Spleen (tissue), 11 donors: ENCODE results near the gene THAP8. TPM values are rescaled to one million over a fixed set of nuclear protein-coding genes. Genes with fewer than 3 reads are reported as not detected.

Experiments
- DNase-seq: peaks from one replicate; pipeline ENCODE4 v3.0.0-alpha.2; 2020
- H3K27ac ChIP-seq, 8 donors: fragments of 200-600 bp; sonication (generic) in 7 of 8; 1 replicate in 4 of 8; 2 replicates in 4 of 8; pipeline versions ENCODE4 v1.5.0 to v1.8.0; 2016 to 2021; ENCODE audit warnings: inconsistent platforms in 4 of 8, mild to moderate bottlenecking in 4 of 8, moderate library complexity in 1 of 8
- H3K27me3 ChIP-seq, 7 donors: fragments of 200-600 bp; sonication (generic) in 6 of 7; replicated peaks in 1 of 7; 1 replicate in 4 of 7; 2 replicates in 3 of 7; pipeline versions ENCODE4 v1.5.0 to v1.8.0; 2016 to 2021; ENCODE audit warnings: inconsistent platforms in 3 of 7, mild to moderate bottlenecking in 1 of 7
- H3K36me3 ChIP-seq, 6 donors: fragments of 200-600 bp; sonication (generic) in 5 of 6; 1 replicate in 4 of 6; 2 replicates in 2 of 6; pipeline versions ENCODE4 v1.5.0 to v1.8.0; 2016 to 2021; ENCODE audit warnings: inconsistent platforms in 2 of 6
- H3K4me1 ChIP-seq, 6 donors: fragments of 200-600 bp; sonication (generic) in 5 of 6; 1 replicate in 3 of 6; 2 replicates in 3 of 6; pipeline versions ENCODE4 v1.5.0 to v1.8.0; 2016 to 2021; ENCODE audit warnings: inconsistent platforms in 3 of 6
- H3K4me3 ChIP-seq, 8 donors: fragments of 200-600 bp; sonication (generic) in 7 of 8; 1 replicate in 4 of 8; 2 replicates in 4 of 8; pipeline versions ENCODE4 v1.5.0 to v1.8.0; 2016 to 2021; ENCODE audit warnings: inconsistent platforms in 4 of 8, mild to moderate bottlenecking in 4 of 8, moderate library complexity in 2 of 8
- H3K9me3 ChIP-seq, 8 donors: fragments of 200-600 bp; sonication (generic) in 7 of 8; 1 replicate in 4 of 8; 2 replicates in 4 of 8; pipeline versions ENCODE4 v1.5.0 to v1.8.0; 2016 to 2021; ENCODE audit warnings: inconsistent platforms in 4 of 8
- CTCF ChIP-seq, 11 experiments: fragments of 200-600 bp in 7 of 11; fragments of 450-650 bp in 4 of 11; sonication (generic) in 4 of 11; IDR thresholded peaks in 8 of 11; conservative IDR thresholded peaks in 3 of 11; 1 replicate in 7 of 11; 2 replicates in 4 of 11; pipeline versions ENCODE4 v1.4.0 to v1.8.0; 2016 to 2021; ENCODE audit warnings: antibody characterized with exemption in 11 of 11, inconsistent platforms in 4 of 11, mild to moderate bottlenecking in 1 of 11
- POLR2A ChIP-seq, 3 donors: fragments of 450-650 bp; IDR thresholded peaks; one replicate each; pipeline ENCODE4 v1.5.1; 2017; ENCODE audit warnings: antibody characterized with exemption in 3 of 3, mild to moderate bottlenecking in 1 of 3
- POLR2AphosphoS5 ChIP-seq, 3 donors: sonication (generic); formaldehyde crosslinking; IDR thresholded peaks; one replicate each; pipeline ENCODE4 v1.5.1; 2017; ENCODE audit warnings: antibody characterized with exemption in 3 of 3
- WGBS, 5 donors: extraction: QIAGEN DNeasy Blood & Tissue Kit in 3 of 5; methylation state at CpG; one replicate each; pipeline versions ENCODE4 v1.1.5 to v1.1.7; 2013 to 2018; 5-methylcytosine and 5-hydroxymethylcytosine counted together
- intact Hi-C: fragments of 100-400 bp; cut with DNase I; formaldehyde crosslinking; loops from one replicate; pipeline ENCODE4 v1.15.0; 2023; ENCODE audit warnings: low total_unique reads
- polyA plus RNA-seq, 3 donors: library from polyadenylated mRNA; stranded (reverse); fragments of 200-250 nt; gene quantifications; one replicate each; pipeline ENCODE4 v1.2.1, GENCODE V29; 2013
- total RNA-seq, 7 donors: library from RNA; depleted of rRNA in 3 of 7; stranded (reverse); fragments of >200 nt in 3 of 7; fragmentation: NEBNext Ultra II Directional in 4 of 7; extraction: Animal tissue kit (Norgen Biotek cat#: 25700) in 4 of 7; gene quantifications; one replicate each; pipeline versions ENCODE4 v1.1.0 to v1.2.1, GENCODE V29; 2016 to 2021
- donor health status: healthy with polysubstance abuse.
- donor health status: DM: no; HTN: no; CAD: no; lungs with moderate emphysema.
- donor health status: DM: no; HTN: no; CAD: no.
- donor health status: Bipolar disorder and iron deficiency.
- donor health status: healthy.
- donor health status: DM: no; HTN: no; CAD: no.
- donor health status: DM: yes; HTN: yes; CAD: no.

The THAP8 gene
- total and polyA plus RNA-seq, 10 donors, result 2.4 to 7.9 (median 4.8) TPM

GRCh38 chr19:36086326-36086725 lies 32.2 kb upstream of the THAP8 start:
- 93 to 98% (median 97%) methylated on average over 9 of the region's 9 CpGs for WGBS, 5 donors
- Histone ChIP-seq H3K9me3 (no peaks in the 10 kb centered on the region), H3K27me3 (no peaks in the 10 kb centered on the region), H3K4me3 (no peak overlapping the region), H3K36me3 (peaks cover 0 to 98% (median 2%) of the 10 kb centered on the region in 6 donors), H3K27ac (no peak overlapping the region), H3K4me1 (no peaks in the 10 kb centered on the region)
- TF ChIP-seq POLR2AphosphoS5 (IDR thresholded peaks at IDR 0.05), result no peak
- TF ChIP-seq CTCF (IDR thresholded peaks at IDR 0.05 in 8 of 11, conservative IDR thresholded peaks at IDR 0.05 in 3 of 11), result no peak
- TF ChIP-seq POLR2A (IDR thresholded peaks at IDR 0.05), result no peak
- no peak for DNase-seq
- intact Hi-C loops, result no loop called here

- Histone ChIP-seq H3K36me3 (peaks cover 0 to 91% (median 3%) of the 10 kb centered on the region in 6 donors), H3K9me3 (no peaks in the 10 kb centered on the region), H3K27me3 (no peaks in the 10 kb centered on the region), H3K27ac (no peak overlapping the region), H3K4me3 (no peak overlapping the region), H3K4me1 (no peaks in the 10 kb centered on the region)
- intact Hi-C loops, result no loop called here
- TF ChIP-seq POLR2AphosphoS5 (IDR thresholded peaks at IDR 0.05), result no peak
- no peak for TF ChIP-seq CTCF (IDR thresholded peaks at IDR 0.05 in 8 of 11, conservative IDR thresholded peaks at IDR 0.05 in 3 of 11)
- no peak for TF ChIP-seq POLR2A (IDR thresholded peaks at IDR 0.05)
- 92 to 98% (median 96%) methylated on average over 11 to 12 of the region's 12 CpGs for WGBS, 5 donors
- no peak for DNase-seq
Observed at GRCh38 chr19:36084231-36085009, 30.3 kb upstream of the THAP8 start.

GRCh38 chr19:36082916-36083315 lies 28.8 kb upstream of the THAP8 start:
- TF ChIP-seq CTCF (IDR thresholded peaks at IDR 0.05 in 8 of 11, conservative IDR thresholded peaks at IDR 0.05 in 3 of 11), result no peak
- TF ChIP-seq POLR2A (IDR thresholded peaks at IDR 0.05), result no peak
- no peak for TF ChIP-seq POLR2AphosphoS5 (IDR thresholded peaks at IDR 0.05)
- Histone ChIP-seq H3K27me3 (no peaks in the 10 kb centered on the region), H3K4me3 (no peak overlapping the region), H3K4me1 (no peaks in the 10 kb centered on the region), H3K36me3 (peaks cover 0 to 82% (median 3%) of the 10 kb centered on the region in 6 donors), H3K9me3 (no peaks in the 10 kb centered on the region), H3K27ac (no peak overlapping the region)
- no peak for DNase-seq
- intact Hi-C loops, result no loop called here
- WGBS, 5 donors, result 88 to 95% (median 94%) methylated on average over 13 of the region's 13 CpGs

- TF ChIP-seq POLR2A (IDR thresholded peaks at IDR 0.05) (no peak), POLR2AphosphoS5 (IDR thresholded peaks at IDR 0.05) (no peak)
- H3K36me3 ChIP-seq, result peaks cover 0 to 74% (median 3%) of the 10 kb centered on the region in 6 donors
- DNase-seq, result no peak
- H3K27me3 ChIP-seq, result no peaks in the 10 kb centered on the region
- 94 to 98% (median 95%) methylated on average over 7 of the region's 7 CpGs for WGBS, 5 donors
- no peak overlapping the region for H3K4me3 ChIP-seq
- no peaks in the 10 kb centered on the region for H3K9me3 ChIP-seq
- no peaks in the 10 kb centered on the region for H3K4me1 ChIP-seq
- intact Hi-C loops, result no loop called here
- no peak overlapping the region for H3K27ac ChIP-seq
Observed at GRCh38 chr19:36081894-36082293, 27.8 kb upstream of the THAP8 start.
